ENCODE results near the gene DCDC2C. TPM values are rescaled to one million over a fixed set of nuclear protein-coding genes. Genes with fewer than 3 reads are reported as not detected.

DCDC2C gene
- total and polyA plus RNA-seq, 7 donors, result 0.13 TPM; not detected in 6

GRCh38 chr2:3848776-3849175 lies 145.4 kb downstream of the DCDC2C start:
- no peak for ATAC-seq
- no peak for DNase-seq
- WGBS, 3 donors, result 77 to 90% (median 82%) methylated on average over 9 of the region's 9 CpGs
- no peaks in the 10 kb centered on the region for H3K4me1 ChIP-seq
- no peak overlapping the region for H3K4me3 ChIP-seq
- no peaks in the 10 kb centered on the region for H3K9me3 ChIP-seq
- TF ChIP-seq, protein P1, sequence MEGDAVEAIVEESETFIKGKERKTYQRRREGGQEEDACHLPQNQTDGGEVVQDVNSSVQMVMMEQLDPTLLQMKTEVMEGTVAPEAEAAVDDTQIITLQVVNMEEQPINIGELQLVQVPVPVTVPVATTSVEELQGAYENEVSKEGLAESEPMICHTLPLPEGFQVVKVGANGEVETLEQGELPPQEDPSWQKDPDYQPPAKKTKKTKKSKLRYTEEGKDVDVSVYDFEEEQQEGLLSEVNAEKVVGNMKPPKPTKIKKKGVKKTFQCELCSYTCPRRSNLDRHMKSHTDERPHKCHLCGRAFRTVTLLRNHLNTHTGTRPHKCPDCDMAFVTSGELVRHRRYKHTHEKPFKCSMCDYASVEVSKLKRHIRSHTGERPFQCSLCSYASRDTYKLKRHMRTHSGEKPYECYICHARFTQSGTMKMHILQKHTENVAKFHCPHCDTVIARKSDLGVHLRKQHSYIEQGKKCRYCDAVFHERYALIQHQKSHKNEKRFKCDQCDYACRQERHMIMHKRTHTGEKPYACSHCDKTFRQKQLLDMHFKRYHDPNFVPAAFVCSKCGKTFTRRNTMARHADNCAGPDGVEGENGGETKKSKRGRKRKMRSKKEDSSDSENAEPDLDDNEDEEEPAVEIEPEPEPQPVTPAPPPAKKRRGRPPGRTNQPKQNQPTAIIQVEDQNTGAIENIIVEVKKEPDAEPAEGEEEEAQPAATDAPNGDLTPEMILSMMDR (IDR thresholded peaks at IDR 0.05), result no peak
- intact Hi-C loops (cut with DNase I), result no loop called here
- H3K36me3 ChIP-seq (ENCODE audit: insufficient read depth in 1 of 2, low read depth in 1 of 2), result no peaks in the 10 kb centered on the region
- no peaks in the 10 kb centered on the region for H3K27me3 ChIP-seq (ENCODE audit: insufficient read depth in 3 of 3, low read length in 2 of 3)
- H3K27ac ChIP-seq, result no peak overlapping the region

- no peaks in the 10 kb centered on the region for H3K4me1 ChIP-seq
- DNase-seq (no peak), ATAC-seq (no peak)
- H3K4me3 ChIP-seq, result no peak overlapping the region
- 83 to 85% (median 84%) methylated on average over 7 of the region's 7 CpGs for WGBS, 3 donors
- no peaks in the 10 kb centered on the region for H3K36me3 ChIP-seq (ENCODE audit: insufficient read depth in 1 of 2, low read depth in 1 of 2)
- no peaks in the 10 kb centered on the region for H3K27me3 ChIP-seq (ENCODE audit: insufficient read depth in 3 of 3, low read length in 2 of 3)
- H3K27ac ChIP-seq, result no peak overlapping the region
- H3K9me3 ChIP-seq, result no peaks in the 10 kb centered on the region
- intact Hi-C loops (cut with DNase I), result no loop called here
- TF ChIP-seq, protein P1 (IDR thresholded peaks at IDR 0.05), result no peak
Observed at GRCh38 chr2:3849213-3849612, 145.8 kb downstream of the DCDC2C start.

GRCh38 chr2:3857576-3857975 lies 154.2 kb downstream of the DCDC2C start:
- no peaks in the 10 kb centered on the region for H3K36me3 ChIP-seq (ENCODE audit: insufficient read depth in 1 of 2, low read depth in 1 of 2)
- DNase-seq (no peak), ATAC-seq (no peak)
- 32 to 43% (median 33%) methylated on average over 4 of the region's 4 CpGs for WGBS, 3 donors
- no peaks in the 10 kb centered on the region for H3K4me1 ChIP-seq
- H3K9me3 ChIP-seq, result no peaks in the 10 kb centered on the region
- TF ChIP-seq, protein P1 (IDR thresholded peaks at IDR 0.05), result no peak
- H3K27ac ChIP-seq, result no peak overlapping the region
- H3K4me3 ChIP-seq, result no peak overlapping the region
- intact Hi-C loops (cut with DNase I), result no loop called here
- H3K27me3 ChIP-seq (ENCODE audit: insufficient read depth in 3 of 3, low read length in 2 of 3), result no peaks in the 10 kb centered on the region

- ATAC-seq, result no peak
- no peak for DNase-seq
- 38 to 58% (median 44%) methylated on average over 16 of the region's 16 CpGs for WGBS, 3 donors
- Histone ChIP-seq H3K4me3 (no peak overlapping the region), H3K9me3 (no peaks in the 10 kb centered on the region), H3K27ac (no peak overlapping the region), H3K4me1 (no peaks in the 10 kb centered on the region), H3K36me3 (ENCODE audit: insufficient read depth in 1 of 2, low read depth in 1 of 2) (no peaks in the 10 kb centered on the region), H3K27me3 (ENCODE audit: insufficient read depth in 3 of 3, low read length in 2 of 3) (no peaks in the 10 kb centered on the region)
- TF ChIP-seq, protein P1 (IDR thresholded peaks at IDR 0.05), result no peak
- intact Hi-C loops (cut with DNase I), result no loop called here
Observed at GRCh38 chr2:3864943-3865865, 161.8 kb downstream of the DCDC2C start.

Data from psoas muscle (tissue), 8 donors.